AG04450 (cell line): ENCODE measurements around the gene RELL1. TPM values are rescaled to one million over a fixed set of nuclear protein-coding genes. Genes with fewer than 3 reads are reported as not detected.
A peak's percentile ranks its signal among the peaks of the same experiment; 100 is the strongest.

Experiments
- CTCF ChIA-PET: fragments of 300-600, 350-600 bp; formaldehyde crosslinking; extraction: SDS; loops from one replicate; lab custom pipeline; 2022; ENCODE audit warnings: antibody characterized with exemption, inconsistent platforms; lab: Charles Lee
- POLR2A ChIA-PET: fragments of 350-600 bp; formaldehyde crosslinking; extraction: SDS; loops from one replicate; lab custom pipeline; 2021; ENCODE audit warnings: antibody characterized with exemption, inconsistent platforms; lab: Yijun Ruan, JAX
- DNase-seq: peaks from one replicate; pipeline ENCODE4 v3.0.0-alpha.2; 2011; ENCODE audit warnings: low read depth, low spot score
- H3K27ac ChIP-seq: one replicate; pipeline ENCODE4 v1.5.1; 2012; ENCODE audit warnings: low read depth, low read length, control low read depth
- H3K27me3 ChIP-seq: one replicate; pipeline ENCODE4 v1.6.0; 2012; ENCODE audit warnings: low read length; ENCODE audit not compliant: control insufficient read depth, insufficient read depth
- H3K4me3 ChIP-seq: 2 replicates; pipeline ENCODE4 v1.5.1; 2011; ENCODE audit warnings: mild to moderate bottlenecking, low read depth, low read length, control low read depth
- H3K9me3 ChIP-seq: 2 replicates; pipeline ENCODE4 v1.5.1; 2012; ENCODE audit warnings: low read length; ENCODE audit not compliant: control insufficient read depth, insufficient read depth
- CTCF ChIP-seq: IDR thresholded peaks from 2 replicates; pipeline ENCODE4 v1.5.1; 2011; ENCODE audit warnings: low read depth, low read length, control low read depth, inconsistent platforms
- polyA plus RNA-seq: library from polyadenylated mRNA; depleted of rRNA; stranded (reverse); fragments of >200 nt; gene quantifications from 2 replicates; pipeline ENCODE4 v1.2.3, GENCODE V29; 2011

RELL1 gene
- polyA plus RNA-seq, 1 experiment = 9.2 TPM

- CTCF ChIA-PET = interaction anchor here (1.0 to 1.5 kb wide), 2 partner anchors 27 to 174 kb away, joined by 3 to 5 read pairs; no protein-coding TSS in a partner anchor
- TF ChIP-seq CTCF = no peak
- no peaks in the 10 kb centered on the region for H3K27me3 ChIP-seq
- no peak overlapping the region for H3K27ac ChIP-seq
- no peak for DNase-seq
- POLR2A ChIA-PET = no interaction called here
- H3K4me3 ChIP-seq = no peak overlapping the region
- no peaks in the 10 kb centered on the region for H3K9me3 ChIP-seq
Measured at GRCh38 chr4:37629713-37630112, 56.5 kb downstream of the RELL1 start.

GRCh38 chr4:37628977-37629609, 57.1 kb downstream of the RELL1 start:
- Histone ChIP-seq H3K9me3 (no peaks in the 10 kb centered on the region), H3K4me3 (no peak overlapping the region), H3K27me3 (no peaks in the 10 kb centered on the region), H3K27ac (no peak overlapping the region)
- ChIA-PET CTCF (interaction anchor here (1.0 to 1.5 kb wide), 3 partner anchors 26 to 174 kb away, joined by 3 to 5 read pairs (median 3); no protein-coding TSS in a partner anchor), POLR2A (interaction anchor here (1.2 kb wide), 1 partner anchor 57 kb away, joined by 4 read pairs; the partner anchor contains the start of gene RELL1)
- no peak for TF ChIP-seq CTCF
- DNase-seq = peak; percentile 33

GRCh38 chr4:37627263-37627662, 58.9 kb downstream of the RELL1 start:
- ChIA-PET POLR2A (no interaction called here), CTCF (interaction anchor here (1.4 kb wide), 1 partner anchor 24 kb away, joined by 3 read pairs; no protein-coding TSS in a partner anchor)
- no peak overlapping the region for H3K27ac ChIP-seq
- H3K4me3 ChIP-seq = no peak overlapping the region
- DNase-seq = no peak
- H3K27me3 ChIP-seq = no peaks in the 10 kb centered on the region
- H3K9me3 ChIP-seq = no peaks in the 10 kb centered on the region
- no peak for TF ChIP-seq CTCF

- POLR2A ChIA-PET = no interaction called here
- no peak overlapping the region for H3K27ac ChIP-seq
- no peaks in the 10 kb centered on the region for H3K9me3 ChIP-seq
- CTCF ChIA-PET = no interaction called here
- TF ChIP-seq CTCF = no peak
- no peak overlapping the region for H3K4me3 ChIP-seq
- no peaks in the 10 kb centered on the region for H3K27me3 ChIP-seq
- DNase-seq = no peak
Measured at GRCh38 chr4:37625499-37625898, 60.7 kb downstream of the RELL1 start.

GRCh38 chr4:37623940-37624339, 62.2 kb downstream of the RELL1 start:
- ChIA-PET POLR2A (no interaction called here), CTCF (interaction anchor here (1.6 kb wide), 2 partner anchors 21 to 412 kb away, joined by 3 to 5 read pairs; no protein-coding TSS in a partner anchor)

More at GRCh38 chr4:37623940-37624339, 62.2 kb downstream of the RELL1 start:
- no peaks in the 10 kb centered on the region for H3K27me3 ChIP-seq
- no peak for DNase-seq
- no peak for TF ChIP-seq CTCF
- no peaks in the 10 kb centered on the region for H3K9me3 ChIP-seq
- no peak overlapping the region for H3K27ac ChIP-seq
- H3K4me3 ChIP-seq = no peak overlapping the region
